NCI-H1105 treated with DMSO at 0.1 percent for 48 hours (cell line): ENCODE results near the gene SH3BP2.

Source experiments
- DNase-seq: peaks from one replicate; lab custom pipeline; 2025; lab: John Stamatoyannopoulos, UW

The SH3BP2 gene

GRCh38 chr4:2792711-2793585, at the start of gene SH3BP2:
SH3BP2 (plus strand) TSS chr4:2793085; CDS start chr4:2820618, 27,533 bp downstream.
- DNase-seq, result no peak

- DNase-seq, result no peak
These were observed 49.1 kb upstream of the SH3BP2 start for GRCh38 chr4:2743518-2744445.

- DNase-seq, result no peak
These were observed 48.2 kb upstream of the SH3BP2 start for GRCh38 chr4:2744576-2745270.

- DNase-seq, result no peak
These were observed 47.4 kb upstream of the SH3BP2 start for GRCh38 chr4:2745516-2745915.

GRCh38 chr4:2745981-2746806, 46.7 kb upstream of the SH3BP2 start:
- DNase-seq, result no peak

GRCh38 chr4:2746891-2747695, 45.8 kb upstream of the SH3BP2 start:
- DNase-seq, result no peak

GRCh38 chr4:2750719-2751605, 41.9 kb upstream of the SH3BP2 start:
- no peak for DNase-seq

GRCh38 chr4:2753436-2753835, 39.4 kb upstream of the SH3BP2 start:
- DNase-seq, result no peak

GRCh38 chr4:2754848-2755819, 37.8 kb upstream of the SH3BP2 start:
- DNase-seq, result no peak

GRCh38 chr4:2755821-2756690, 36.8 kb upstream of the SH3BP2 start, which contains the start of gene TNIP2:
TNIP2 (minus strand) TSS chr4:2756336; CDS start chr4:2756289, 47 bp downstream.
- DNase-seq, result peak; percentile 43

GRCh38 chr4:2756691-2757350, 36.1 kb upstream of the SH3BP2 start:
- DNase-seq, result no peak

GRCh38 chr4:2757426-2757825, 35.5 kb upstream of the SH3BP2 start:
- no peak for DNase-seq

GRCh38 chr4:2761035-2761923, 31.6 kb upstream of the SH3BP2 start:
- DNase-seq, result no peak

- no peak for DNase-seq
These were observed 30.8 kb upstream of the SH3BP2 start for GRCh38 chr4:2762048-2762447.
